EL (cell line): Measurements from ENCODE around the gene TBX1.

Experiments
- DNase-seq: peaks from one replicate; pipeline ENCODE4 v3.0.0-alpha.2; 2016

The TBX1 gene

GRCh38 chr22:19753996-19754700 is 6.4 kb upstream of the TBX1 start:
- no peak for DNase-seq

DNA sequence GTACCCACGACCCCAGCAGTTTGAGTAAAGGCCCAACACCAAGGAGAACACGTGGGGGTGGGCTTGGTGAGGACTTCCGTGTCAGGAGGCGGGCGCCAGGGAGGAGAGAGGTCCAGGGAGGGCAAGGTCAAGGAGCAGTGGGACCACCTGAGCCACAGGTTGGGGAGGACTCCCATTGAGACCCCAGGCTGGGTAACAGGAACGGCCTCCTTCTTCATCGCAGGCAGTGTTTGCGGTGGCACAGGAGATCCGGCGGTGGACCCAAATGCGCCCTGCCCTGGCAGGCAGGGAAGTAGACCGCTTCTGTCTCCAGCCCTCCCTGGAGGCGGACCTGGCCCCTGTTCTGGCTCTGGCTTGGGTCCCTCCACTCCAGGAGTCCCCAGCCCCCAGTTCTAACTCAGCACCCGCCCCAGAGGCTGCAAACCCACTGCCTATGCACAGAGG is 5.9 kb upstream of the TBX1 start:
- DNase-seq = no peak

GRCh38 chr22:19755145-19755710 is 5.3 kb upstream of the TBX1 start:
- no peak for DNase-seq

GRCh38 chr22:19755722-19756287 is 4.8 kb upstream of the TBX1 start:
- DNase-seq = no peak

GRCh38 chr22:19756288-19757128 is 4.1 kb upstream of the TBX1 start:
- DNase-seq = peak; percentile 29

DNA sequence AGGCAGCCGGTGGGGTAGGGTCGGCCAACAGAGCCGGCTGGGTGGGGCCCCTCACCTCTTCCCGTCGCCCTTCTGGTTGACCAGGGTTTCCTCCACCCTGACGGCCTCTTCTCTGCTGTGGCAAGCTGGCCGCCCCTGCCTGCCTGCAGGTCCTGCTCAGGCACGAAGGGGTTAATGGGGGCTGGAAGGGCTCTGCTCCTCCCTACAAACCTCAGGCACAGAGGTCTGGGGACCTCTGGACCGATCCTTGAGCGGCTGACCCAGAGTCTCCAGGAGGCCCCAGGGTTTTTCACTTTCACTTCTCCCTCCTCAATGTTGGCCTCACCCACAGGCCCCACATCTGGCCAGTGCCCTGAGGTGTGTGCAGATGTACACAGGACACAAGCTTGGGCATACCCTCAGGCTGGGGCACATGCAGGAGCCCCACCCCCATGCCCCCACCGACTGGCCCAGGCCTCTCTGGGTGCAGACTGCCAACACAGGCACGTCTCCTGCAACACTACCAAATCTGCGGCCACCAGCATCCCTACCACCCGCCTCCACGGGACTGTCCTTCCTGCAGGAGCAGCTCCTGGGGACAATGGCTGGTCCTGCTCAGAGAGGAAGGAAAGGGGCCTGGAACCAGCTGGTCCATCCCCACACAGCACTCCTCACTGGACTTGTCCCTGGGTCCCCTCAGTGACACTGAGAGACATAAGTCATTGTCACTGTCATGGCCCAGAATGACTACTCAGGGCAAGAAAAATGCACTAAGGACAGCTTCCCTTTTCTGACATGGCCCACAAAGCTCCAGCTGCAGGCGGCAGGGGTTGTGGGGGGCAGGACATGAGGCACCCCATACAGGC is 3.2 kb upstream of the TBX1 start:
- DNase-seq = no peak

DNA sequence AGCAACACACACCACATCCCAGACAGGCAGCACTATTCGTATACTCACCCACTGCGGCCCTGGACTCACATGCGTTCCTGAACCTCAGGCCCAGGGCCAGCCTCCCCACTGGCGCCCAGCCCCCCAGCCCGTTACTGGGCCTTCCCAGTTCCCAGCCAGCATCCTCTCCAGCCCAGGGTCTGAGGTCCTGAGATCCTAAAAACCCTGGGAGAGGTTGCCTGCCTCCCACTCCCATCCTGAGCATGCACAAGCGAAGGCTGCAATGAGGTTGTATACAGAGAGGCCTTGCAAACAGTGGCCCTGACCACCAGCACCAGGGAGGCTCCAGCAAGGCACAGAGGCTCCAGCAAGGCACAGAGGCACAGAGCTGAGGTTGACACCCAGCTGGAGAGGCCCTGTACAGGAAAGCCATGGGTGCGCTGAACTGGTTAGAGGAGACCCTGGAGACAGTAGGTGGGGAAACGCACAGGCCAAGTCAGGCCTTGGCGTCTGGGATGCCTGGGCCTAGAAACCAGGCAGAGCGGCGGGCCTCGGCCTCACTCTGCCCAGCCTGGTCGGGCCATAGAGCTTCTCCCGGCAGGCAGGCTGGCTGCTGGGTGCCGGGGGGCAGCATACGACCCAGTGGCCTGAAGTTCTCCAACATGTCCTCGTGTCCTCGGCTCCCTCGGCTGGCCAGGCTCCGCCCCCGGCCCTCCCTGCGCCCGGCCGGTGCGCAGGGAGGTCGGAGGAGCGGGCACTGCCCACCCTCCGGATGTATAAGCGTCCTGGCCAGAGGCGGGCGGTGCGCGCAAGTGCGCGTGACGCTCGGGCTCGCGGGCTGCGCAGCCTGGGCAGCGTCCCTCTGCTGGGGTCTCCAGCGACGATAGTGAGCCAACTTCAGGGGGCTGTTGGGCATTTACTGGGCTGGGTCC is 2.3 kb upstream of the TBX1 start:
- no peak for DNase-seq

GRCh38 chr22:19758896-19759426 is 1.6 kb upstream of the TBX1 start:
- DNase-seq = no peak

- no peak for DNase-seq
Observed at GRCh38 chr22:19759427-19760057, 1.0 kb upstream of the TBX1 start.

- DNase-seq = no peak
Observed at GRCh38 chr22:19760951-19761724, 560 bp downstream of the TBX1 start.

DNA sequence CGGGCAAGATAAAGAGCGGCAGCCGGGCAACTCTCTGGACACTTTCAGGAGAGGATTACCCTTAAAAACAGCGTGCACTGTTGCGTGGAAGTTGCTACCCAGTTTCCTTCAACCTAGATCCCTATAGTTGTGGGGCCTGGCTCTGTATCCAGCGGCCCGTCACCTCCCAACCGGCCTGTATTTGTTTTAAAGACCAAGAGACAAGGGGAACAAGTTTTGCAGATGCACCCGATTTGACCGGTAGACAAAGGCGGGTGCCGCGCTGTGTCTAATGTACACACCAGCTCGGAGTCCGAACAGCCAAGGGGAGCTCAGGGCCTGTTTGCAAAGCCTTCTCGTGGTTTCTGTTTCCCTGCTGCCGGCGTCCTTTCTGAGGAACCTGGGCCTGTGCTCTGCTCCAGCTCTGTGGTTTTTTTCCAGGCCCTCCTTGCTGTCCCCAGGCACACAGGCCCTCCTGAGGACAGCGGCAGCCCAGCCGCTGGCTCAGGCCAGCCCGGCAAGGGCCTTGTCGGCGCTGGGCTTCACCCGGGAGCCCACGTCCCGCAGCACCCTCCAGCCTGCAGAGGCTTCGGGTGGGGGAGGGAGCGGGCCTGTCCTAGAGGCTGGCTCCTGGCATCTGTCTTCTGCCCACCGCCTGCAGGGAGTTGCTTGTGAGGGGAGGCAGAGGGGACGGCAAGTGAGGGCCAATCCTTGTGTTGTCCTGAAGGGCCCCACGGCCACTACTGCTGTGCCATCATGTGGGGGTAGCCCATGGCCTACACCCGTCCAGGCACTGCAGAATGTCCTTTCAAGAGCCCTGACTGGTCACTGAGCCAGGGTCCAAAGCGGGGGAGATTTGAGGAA is 1.4 kb downstream of the TBX1 start:
- DNase-seq = no peak

GRCh38 chr22:19762568-19763457 is 2.2 kb downstream of the TBX1 start:
- DNase-seq = no peak

DNA sequence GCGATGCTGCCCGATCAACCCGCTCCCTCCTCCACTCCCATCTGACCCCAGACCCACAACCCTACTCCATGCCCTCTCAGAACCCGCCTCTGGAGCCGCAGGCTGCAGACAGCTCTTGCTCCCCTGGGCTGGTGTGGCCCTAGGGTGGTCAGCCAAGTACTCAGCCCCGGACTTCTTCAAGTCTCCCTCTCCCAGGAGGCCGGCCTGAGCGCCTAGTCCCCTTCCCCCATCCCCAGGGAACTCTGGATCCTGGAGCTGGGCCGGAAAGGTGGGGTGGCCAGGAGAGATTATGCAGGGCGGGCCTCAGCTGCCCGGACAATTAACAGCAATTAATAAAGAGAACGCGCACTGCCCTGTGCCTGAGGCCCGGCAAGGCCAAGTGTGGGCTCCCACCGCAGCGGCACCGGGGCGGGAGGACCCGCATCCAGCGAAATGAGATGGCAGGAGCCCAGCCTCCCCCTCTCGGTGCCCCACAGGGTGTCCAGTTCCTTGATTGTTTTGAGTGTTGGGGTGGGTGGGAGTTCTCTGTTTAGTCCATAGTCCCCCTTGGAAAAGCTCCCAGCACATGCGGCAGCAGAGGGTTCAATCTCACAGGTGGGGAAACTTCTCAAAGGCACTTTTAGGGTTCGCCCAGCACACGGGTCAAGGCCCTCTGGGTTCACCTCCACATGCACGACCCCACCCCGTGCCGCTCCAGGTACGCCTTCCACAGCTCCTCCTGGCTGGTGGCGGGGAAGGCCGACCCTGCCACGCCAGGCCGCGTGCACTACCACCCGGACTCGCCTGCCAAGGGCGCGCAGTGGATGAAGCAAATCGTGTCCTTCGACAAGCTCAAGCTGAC is 3.1 kb downstream of the TBX1 start:
- DNase-seq = no peak

DNA sequence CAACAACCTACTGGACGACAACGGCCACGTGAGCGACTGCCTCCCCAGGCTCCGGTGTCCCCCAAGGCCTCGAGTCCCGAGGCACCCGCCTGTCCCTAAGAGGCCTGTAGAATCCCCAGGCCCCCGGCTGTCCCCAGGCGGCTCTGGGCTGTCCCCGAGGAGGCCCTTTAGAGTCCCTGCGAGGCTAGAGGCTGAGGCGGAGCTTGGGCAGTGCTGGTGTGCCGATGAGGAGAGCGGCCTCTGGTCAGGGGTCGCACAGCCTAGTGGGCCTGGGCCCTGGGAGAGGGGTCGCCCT is 3.7 kb downstream of the TBX1 start:
- DNase-seq = no peak

- no peak for DNase-seq
Observed at GRCh38 chr22:19764636-19765476, 4.3 kb downstream of the TBX1 start.
